HG03103 (cell line): Measurements from ENCODE around the gene PALLD.
"Not testable (repeated sequence)": the region's sequence is repeated elsewhere in the genome, so short reads cannot be mapped to it uniquely, and the experiment has no call there.

Experiments used
- ATAC-seq: cut with Tn5 transposase; IDR thresholded peaks from one replicate; pipeline ENCODE4 v1.9.1; 2021; ENCODE audit warnings: low read depth; ENCODE audit not compliant: unreplicated experiment

The PALLD gene

GRCh38 chr4:168691631-168692369 lies 194.9 kb downstream of the PALLD start:
- no peak for ATAC-seq

- no peak for ATAC-seq
Observed at GRCh38 chr4:168693750-168694490, 197.1 kb downstream of the PALLD start.

- no peak for ATAC-seq
Observed at GRCh38 chr4:168694667-168695066, 197.8 kb downstream of the PALLD start.

GRCh38 chr4:168695288-168695687 lies 198.4 kb downstream of the PALLD start:
- no peak for ATAC-seq

GRCh38 chr4:168696280-168696679 lies 199.4 kb downstream of the PALLD start:
- ATAC-seq: no peak

- ATAC-seq: no peak
Observed at GRCh38 chr4:168696826-168697225, 200.0 kb downstream of the PALLD start.

GRCh38 chr4:168699224-168699878 lies 202.5 kb downstream of the PALLD start:
- ATAC-seq: no peak

- no peak for ATAC-seq
Observed at GRCh38 chr4:168701061-168701460, 204.2 kb downstream of the PALLD start.

GRCh38 chr4:168702581-168703087 lies 205.8 kb downstream of the PALLD start:
- ATAC-seq: not testable (repeated sequence)

- ATAC-seq: no peak
Observed at GRCh38 chr4:168705121-168705520, 208.3 kb downstream of the PALLD start.

GRCh38 chr4:168707205-168707604 lies 210.4 kb downstream of the PALLD start:
- ATAC-seq: no peak

- ATAC-seq: no peak
Observed at GRCh38 chr4:168708108-168708507, 211.3 kb downstream of the PALLD start.

- no peak for ATAC-seq
Observed at GRCh38 chr4:168710353-168710946, 213.6 kb downstream of the PALLD start.

GRCh38 chr4:168711197-168712140 lies 214.6 kb downstream of the PALLD start:
- no peak for ATAC-seq

GRCh38 chr4:168712316-168712890 lies 215.6 kb downstream of the PALLD start:
- ATAC-seq: no peak

- ATAC-seq: no peak
Observed at GRCh38 chr4:168713253-168713652, 216.4 kb downstream of the PALLD start.

GRCh38 chr4:168715896-168716295 lies 219.0 kb downstream of the PALLD start:
- ATAC-seq: no peak

GRCh38 chr4:168716406-168717129 lies 219.7 kb downstream of the PALLD start:
- ATAC-seq: no peak

GRCh38 chr4:168717847-168718246 lies 221.0 kb downstream of the PALLD start:
- no peak for ATAC-seq
